ENCODE measurements around the gene SUMO3. TPM values are rescaled to one million over a fixed set of nuclear protein-coding genes. Genes with fewer than 3 reads are reported as not detected.
"Not testable (repeated sequence)": the region's sequence is repeated elsewhere in the genome, so short reads cannot be mapped to it uniquely, and the experiment has no call there.

Gene SUMO3
- total RNA-seq, 2 donors from 2014 or later, result 62.1 to 73.4 TPM

- Mint-ChIP-seq H3K4me3 (no peak overlapping the region), H3K4me1 (peaks cover 8% of the 10 kb centered on the region), H3K36me3 (ENCODE audit: low read depth) (no peaks in the 10 kb centered on the region), H3K27me3 (peaks cover 7% of the 10 kb centered on the region), H3K27ac (no peak overlapping the region)
- no peak for DNase-seq
- H3K9me3 ChIP-seq (ENCODE audit: control insufficient read depth, low read length, poor library complexity, severe bottlenecking), result no peaks in the 10 kb centered on the region
- ATAC-seq, result no peak
Measured at GRCh38 chr21:44842087-44842486, 24.2 kb upstream of the SUMO3 start.

- H3K27ac Mint-ChIP-seq, result no peak overlapping the region
- H3K27me3 Mint-ChIP-seq, result peaks cover 7% of the 10 kb centered on the region
- H3K4me1 Mint-ChIP-seq, result peaks cover 3% of the 10 kb centered on the region
- ATAC-seq (no peak), DNase-seq (no peak)
- H3K9me3 ChIP-seq (ENCODE audit: control insufficient read depth, low read length, poor library complexity, severe bottlenecking), result no peaks in the 10 kb centered on the region
- H3K36me3 Mint-ChIP-seq (ENCODE audit: low read depth), result no peaks in the 10 kb centered on the region
- H3K4me3 Mint-ChIP-seq, result no peak overlapping the region
Measured at GRCh38 chr21:44840771-44841170, 22.9 kb upstream of the SUMO3 start.

GRCh38 chr21:44838951-44839350 is 21.1 kb upstream of the SUMO3 start:
- H3K9me3 ChIP-seq (ENCODE audit: control insufficient read depth, low read length, poor library complexity, severe bottlenecking), result no peaks in the 10 kb centered on the region
- no peak overlapping the region for H3K27ac Mint-ChIP-seq
- H3K4me3 Mint-ChIP-seq, result no peak overlapping the region
- peaks cover 3% of the 10 kb centered on the region for H3K4me1 Mint-ChIP-seq
- H3K27me3 Mint-ChIP-seq, result peaks cover 7% of the 10 kb centered on the region
- DNase-seq, result no peak
- no peak for ATAC-seq
- H3K36me3 Mint-ChIP-seq (ENCODE audit: low read depth), result no peaks in the 10 kb centered on the region

GRCh38 chr21:44838039-44838895 is 20.4 kb upstream of the SUMO3 start:
- Mint-ChIP-seq H3K27ac (no peak overlapping the region), H3K4me3 (no peak overlapping the region), H3K4me1 (peaks cover 3% of the 10 kb centered on the region), H3K36me3 (ENCODE audit: low read depth) (no peaks in the 10 kb centered on the region), H3K27me3 (peaks cover 7% of the 10 kb centered on the region)
- H3K9me3 ChIP-seq (ENCODE audit: control insufficient read depth, low read length, poor library complexity, severe bottlenecking), result no peaks in the 10 kb centered on the region
- DNase-seq (no peak), ATAC-seq (no peak)

GRCh38 chr21:44837537-44837936 is 19.7 kb upstream of the SUMO3 start:
- Mint-ChIP-seq H3K27ac (no peak overlapping the region), H3K4me3 (no peak overlapping the region), H3K27me3 (peaks cover 7% of the 10 kb centered on the region), H3K4me1 (peaks cover 3% of the 10 kb centered on the region), H3K36me3 (ENCODE audit: low read depth) (no peaks in the 10 kb centered on the region)
- no peaks in the 10 kb centered on the region for H3K9me3 ChIP-seq (ENCODE audit: control insufficient read depth, low read length, poor library complexity, severe bottlenecking)
- ATAC-seq (no peak), DNase-seq (no peak)

GRCh38 chr21:44836666-44837471 is 19.0 kb upstream of the SUMO3 start:
- Mint-ChIP-seq H3K4me3 (no peak overlapping the region), H3K27me3 (peaks cover 7% of the 10 kb centered on the region), H3K36me3 (ENCODE audit: low read depth) (no peaks in the 10 kb centered on the region), H3K27ac (no peak overlapping the region), H3K4me1 (peaks cover 3% of the 10 kb centered on the region)
- DNase-seq (no peak), ATAC-seq (no peak)
- H3K9me3 ChIP-seq (ENCODE audit: control insufficient read depth, low read length, poor library complexity, severe bottlenecking), result no peaks in the 10 kb centered on the region

GRCh38 chr21:44836349-44836665 is 18.4 kb upstream of the SUMO3 start:
- Mint-ChIP-seq H3K4me3 (no peak overlapping the region), H3K27ac (no peak overlapping the region), H3K27me3 (peaks cover 4% of the 10 kb centered on the region), H3K4me1 (peaks cover 4% of the 10 kb centered on the region), H3K36me3 (ENCODE audit: low read depth) (no peaks in the 10 kb centered on the region)
- ATAC-seq (no peak), DNase-seq (no peak)
- no peaks in the 10 kb centered on the region for H3K9me3 ChIP-seq (ENCODE audit: control insufficient read depth, low read length, poor library complexity, severe bottlenecking)

- DNase-seq (no peak), ATAC-seq (no peak)
- H3K27ac Mint-ChIP-seq, result no peak overlapping the region
- no peaks in the 10 kb centered on the region for H3K9me3 ChIP-seq (ENCODE audit: control insufficient read depth, low read length, poor library complexity, severe bottlenecking)
- no peaks in the 10 kb centered on the region for H3K27me3 Mint-ChIP-seq
- peaks cover 8% of the 10 kb centered on the region for H3K4me1 Mint-ChIP-seq
- H3K4me3 Mint-ChIP-seq, result no peak overlapping the region
- H3K36me3 Mint-ChIP-seq (ENCODE audit: low read depth), result no peaks in the 10 kb centered on the region
Measured at GRCh38 chr21:44835647-44835973, 17.7 kb upstream of the SUMO3 start.

- no peaks in the 10 kb centered on the region for H3K9me3 ChIP-seq (ENCODE audit: control insufficient read depth, low read length, poor library complexity, severe bottlenecking)
- Mint-ChIP-seq H3K27ac (no peak overlapping the region), H3K4me1 (peaks cover 8% of the 10 kb centered on the region), H3K4me3 (no peak overlapping the region), H3K27me3 (no peaks in the 10 kb centered on the region), H3K36me3 (ENCODE audit: low read depth) (no peaks in the 10 kb centered on the region)
- DNase-seq (no peak), ATAC-seq (no peak)
Measured at GRCh38 chr21:44834951-44835646, 17.2 kb upstream of the SUMO3 start.

GRCh38 chr21:44834231-44834950 is 16.5 kb upstream of the SUMO3 start:
- Mint-ChIP-seq H3K27me3 (no peaks in the 10 kb centered on the region), H3K4me3 (no peak overlapping the region), H3K4me1 (peaks cover 5% of the 10 kb centered on the region), H3K36me3 (ENCODE audit: low read depth) (peaks cover under 1% of the 10 kb centered on the region), H3K27ac (no peak overlapping the region)
- DNase-seq (no peak), ATAC-seq (no peak)
- H3K9me3 ChIP-seq (ENCODE audit: control insufficient read depth, low read length, poor library complexity, severe bottlenecking), result no peaks in the 10 kb centered on the region

GRCh38 chr21:44833663-44834062 is 15.8 kb upstream of the SUMO3 start:
- Mint-ChIP-seq H3K27ac (no peak overlapping the region), H3K4me1 (peaks cover 5% of the 10 kb centered on the region), H3K27me3 (no peaks in the 10 kb centered on the region), H3K36me3 (ENCODE audit: low read depth) (peaks cover 3% of the 10 kb centered on the region), H3K4me3 (no peak overlapping the region)
- no peaks in the 10 kb centered on the region for H3K9me3 ChIP-seq (ENCODE audit: control insufficient read depth, low read length, poor library complexity, severe bottlenecking)
- DNase-seq (no peak), ATAC-seq (no peak)

GRCh38 chr21:44832516-44833255 is 14.8 kb upstream of the SUMO3 start:
- H3K4me1 Mint-ChIP-seq; H3K27ac Mint-ChIP-seq; ATAC-seq; H3K9me3 ChIP-seq (ENCODE audit: control insufficient read depth, low read length, poor library complexity, severe bottlenecking); DNase-seq; H3K27me3 Mint-ChIP-seq; H3K36me3 Mint-ChIP-seq (ENCODE audit: low read depth); H3K4me3 Mint-ChIP-seq: not testable (repeated sequence)

Data from T-helper 17 cell (primary cell).